SK-N-SH treated with all-trans-retinoic acid at 6 μM for 48 hours (cell line): Measurements from ENCODE around the gene NCAM1.

Experiments used
- ATAC-seq: fragments of 200-7000 bp; cut with Tn5 transposase; 3 replicates; pipeline ENCODE4 v1.9.1; 2020; ENCODE audit warnings: mild to moderate bottlenecking, moderate library complexity
- ARNTL ChIP-seq: fragments of 450-650 bp; formaldehyde crosslinking; IDR thresholded peaks from 2 replicates; pipeline ENCODE4 v1.5.0; 2020; ENCODE audit warnings: low read depth, mild to moderate bottlenecking, moderate library complexity, borderline replicate concordance
- BACH2 ChIP-seq: fragments of 250-450 bp; sonication (Bioruptor Pico); IDR thresholded peaks from 2 replicates; pipeline ENCODE4 v1.9.0; 2021; ENCODE audit warnings: mild to moderate bottlenecking, borderline replicate concordance
- CSDC2 ChIP-seq: fragments of 250-450 bp; sonication (Bioruptor Pico); IDR thresholded peaks from 2 replicates; pipeline ENCODE4 v1.5.0; 2020; ENCODE audit warnings: mild to moderate bottlenecking, moderate library complexity
- CSRNP3 ChIP-seq: fragments of 250-450 bp; sonication (Bioruptor Pico); IDR thresholded peaks from 2 replicates; pipeline ENCODE4 v1.5.1; 2021; ENCODE audit warnings: mild to moderate bottlenecking, moderate library complexity
- ISL1 ChIP-seq: fragments of 250-450 bp; sonication (Bioruptor Pico); IDR thresholded peaks from 2 replicates; pipeline ENCODE4 v2.1.2; 2022; ENCODE audit warnings: mild to moderate bottlenecking, moderate library complexity
- OSR1 ChIP-seq: fragments of 250-450 bp; sonication (Bioruptor Pico); IDR thresholded peaks from 2 replicates; pipeline ENCODE4 v1.8.0; 2022; ENCODE audit warnings: moderate library complexity, mild to moderate bottlenecking, inconsistent platforms
- POU6F1 ChIP-seq: fragments of 250-450 bp; sonication (Bioruptor Pico); IDR thresholded peaks from 2 replicates; pipeline ENCODE4 v1.8.0; 2021; ENCODE audit warnings: low read depth, mild to moderate bottlenecking, moderate library complexity, borderline replicate concordance
- PPARA ChIP-seq: fragments of 250-450 bp; sonication (Bioruptor Pico); IDR thresholded peaks from 2 replicates; pipeline ENCODE4 v1.5.0; 2020; ENCODE audit warnings: mild to moderate bottlenecking, borderline replicate concordance
- SNAI2 ChIP-seq: fragments of 250-450 bp; sonication (Bioruptor Pico); IDR thresholded peaks from 2 replicates; pipeline ENCODE4 v1.5.0; 2020; ENCODE audit warnings: mild to moderate bottlenecking, moderate library complexity
- TOX ChIP-seq: fragments of 250-450 bp; sonication (Bioruptor Pico); IDR thresholded peaks from 2 replicates; pipeline ENCODE4 v1.8.0; 2021; ENCODE audit warnings: mild to moderate bottlenecking, moderate library complexity, borderline replicate concordance
- ZFP3 ChIP-seq: fragments of 250-450 bp; sonication (Bioruptor Pico); IDR thresholded peaks from 2 replicates; pipeline ENCODE4 v1.5.0; 2020; ENCODE audit warnings: mild to moderate bottlenecking, moderate library complexity
- ZNF565 ChIP-seq: fragments of 450-650 bp; formaldehyde crosslinking; conservative IDR thresholded peaks from 2 replicates; pipeline ENCODE4 v1.5.0; 2020; ENCODE audit warnings: low read depth, mild to moderate bottlenecking, moderate library complexity
- ZNF8 ChIP-seq: fragments of 450-650 bp; formaldehyde crosslinking; IDR thresholded peaks from 2 replicates; pipeline ENCODE4 v1.5.0; 2020; ENCODE audit warnings: mild to moderate bottlenecking, moderate library complexity
- TF ChIP-seq, protein P1 (sequence below): fragments of 250-450 bp; sonication (Bioruptor Pico); IDR thresholded peaks from 2 replicates; pipeline ENCODE4 v1.5.0; 2020; ENCODE audit warnings: mild to moderate bottlenecking, moderate library complexity
- TF ChIP-seq, protein P2 (sequence below): fragments of 250-450 bp; sonication (Bioruptor Pico); IDR thresholded peaks from 2 replicates; pipeline ENCODE4 v1.8.0; 2020; ENCODE audit warnings: mild to moderate bottlenecking, moderate library complexity, borderline replicate concordance

The NCAM1 gene

DNA sequence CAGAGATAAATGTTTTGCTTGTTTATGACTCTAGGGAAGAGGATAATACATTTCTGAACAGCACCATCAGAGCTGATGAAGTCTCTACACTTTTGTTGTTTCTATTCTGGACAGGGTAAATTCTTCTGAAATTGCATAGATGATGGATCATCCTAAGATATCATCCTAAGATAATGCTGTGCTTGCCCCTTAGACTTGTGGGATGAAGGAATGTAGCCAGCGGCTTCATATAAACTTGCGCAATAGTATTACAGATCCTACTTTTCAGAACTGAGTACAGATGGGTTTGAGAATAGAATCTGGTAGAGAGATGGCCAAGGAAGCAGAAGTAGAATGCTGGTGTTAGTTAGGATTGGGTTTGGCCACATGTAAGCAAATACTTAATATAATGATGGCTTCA lies 61.0 kb downstream of the NCAM1 start (continued):
- TF ChIP-seq ZFP3 (CRISPR knock-in tag): no peak
- no peak for TF ChIP-seq CSDC2 (CRISPR knock-in tag)
- no peak for TF ChIP-seq ARNTL (CRISPR knock-in tag)
- no peak for TF ChIP-seq ZNF565 (CRISPR knock-in tag)

- TF ChIP-seq ISL1 (CRISPR knock-in tag): no peak
- TF ChIP-seq CSRNP3 (CRISPR knock-in tag): no peak
- TF ChIP-seq, protein P1, sequence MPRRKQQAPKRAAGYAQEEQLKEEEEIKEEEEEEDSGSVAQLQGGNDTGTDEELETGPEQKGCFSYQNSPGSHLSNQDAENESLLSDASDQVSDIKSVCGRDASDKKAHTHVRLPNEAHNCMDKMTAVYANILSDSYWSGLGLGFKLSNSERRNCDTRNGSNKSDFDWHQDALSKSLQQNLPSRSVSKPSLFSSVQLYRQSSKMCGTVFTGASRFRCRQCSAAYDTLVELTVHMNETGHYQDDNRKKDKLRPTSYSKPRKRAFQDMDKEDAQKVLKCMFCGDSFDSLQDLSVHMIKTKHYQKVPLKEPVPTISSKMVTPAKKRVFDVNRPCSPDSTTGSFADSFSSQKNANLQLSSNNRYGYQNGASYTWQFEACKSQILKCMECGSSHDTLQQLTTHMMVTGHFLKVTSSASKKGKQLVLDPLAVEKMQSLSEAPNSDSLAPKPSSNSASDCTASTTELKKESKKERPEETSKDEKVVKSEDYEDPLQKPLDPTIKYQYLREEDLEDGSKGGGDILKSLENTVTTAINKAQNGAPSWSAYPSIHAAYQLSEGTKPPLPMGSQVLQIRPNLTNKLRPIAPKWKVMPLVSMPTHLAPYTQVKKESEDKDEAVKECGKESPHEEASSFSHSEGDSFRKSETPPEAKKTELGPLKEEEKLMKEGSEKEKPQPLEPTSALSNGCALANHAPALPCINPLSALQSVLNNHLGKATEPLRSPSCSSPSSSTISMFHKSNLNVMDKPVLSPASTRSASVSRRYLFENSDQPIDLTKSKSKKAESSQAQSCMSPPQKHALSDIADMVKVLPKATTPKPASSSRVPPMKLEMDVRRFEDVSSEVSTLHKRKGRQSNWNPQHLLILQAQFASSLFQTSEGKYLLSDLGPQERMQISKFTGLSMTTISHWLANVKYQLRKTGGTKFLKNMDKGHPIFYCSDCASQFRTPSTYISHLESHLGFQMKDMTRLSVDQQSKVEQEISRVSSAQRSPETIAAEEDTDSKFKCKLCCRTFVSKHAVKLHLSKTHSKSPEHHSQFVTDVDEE (CRISPR knock-in tag): no peak
- TF ChIP-seq OSR1: no peak
- no peak for TF ChIP-seq ZFP3 (CRISPR knock-in tag)
- no peak for TF ChIP-seq ARNTL (CRISPR knock-in tag)
- TF ChIP-seq, protein P2, sequence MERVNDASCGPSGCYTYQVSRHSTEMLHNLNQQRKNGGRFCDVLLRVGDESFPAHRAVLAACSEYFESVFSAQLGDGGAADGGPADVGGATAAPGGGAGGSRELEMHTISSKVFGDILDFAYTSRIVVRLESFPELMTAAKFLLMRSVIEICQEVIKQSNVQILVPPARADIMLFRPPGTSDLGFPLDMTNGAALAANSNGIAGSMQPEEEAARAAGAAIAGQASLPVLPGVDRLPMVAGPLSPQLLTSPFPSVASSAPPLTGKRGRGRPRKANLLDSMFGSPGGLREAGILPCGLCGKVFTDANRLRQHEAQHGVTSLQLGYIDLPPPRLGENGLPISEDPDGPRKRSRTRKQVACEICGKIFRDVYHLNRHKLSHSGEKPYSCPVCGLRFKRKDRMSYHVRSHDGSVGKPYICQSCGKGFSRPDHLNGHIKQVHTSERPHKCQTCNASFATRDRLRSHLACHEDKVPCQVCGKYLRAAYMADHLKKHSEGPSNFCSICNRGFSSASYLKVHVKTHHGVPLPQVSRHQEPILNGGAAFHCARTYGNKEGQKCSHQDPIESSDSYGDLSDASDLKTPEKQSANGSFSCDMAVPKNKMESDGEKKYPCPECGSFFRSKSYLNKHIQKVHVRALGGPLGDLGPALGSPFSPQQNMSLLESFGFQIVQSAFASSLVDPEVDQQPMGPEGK (CRISPR knock-in tag): no peak
- TF ChIP-seq ZNF8 (CRISPR knock-in tag): no peak
- TF ChIP-seq, all 23 proteins: peak for 0
- no peak for ATAC-seq
Observed at GRCh38 chr11:113023228-113023627, 62.0 kb downstream of the NCAM1 start.

DNA sequence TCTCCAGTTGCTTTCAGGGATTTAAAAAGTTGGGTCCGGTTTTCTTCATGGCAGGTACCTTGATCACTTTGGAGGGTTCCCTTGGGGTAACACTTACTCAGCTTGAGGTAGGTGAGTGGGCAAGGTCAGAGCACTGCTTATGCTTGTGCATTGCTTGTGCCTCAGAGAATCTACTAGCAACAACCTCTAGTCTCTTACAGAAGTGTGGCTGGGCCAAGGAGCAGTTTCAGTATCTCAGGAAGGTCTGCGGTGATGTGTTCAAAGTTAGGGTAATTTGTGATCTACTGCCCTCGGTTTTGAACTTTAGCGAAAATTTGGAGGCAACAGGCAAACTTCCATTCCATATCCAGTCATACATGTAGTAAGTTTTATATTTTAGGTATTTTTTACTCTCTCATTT lies 62.8 kb downstream of the NCAM1 start:
- ATAC-seq: no peak
- TF ChIP-seq PPARA: no peak
- TF ChIP-seq OSR1: no peak
- TF ChIP-seq, protein P1 (CRISPR knock-in tag): no peak
- no peak for TF ChIP-seq CSDC2 (CRISPR knock-in tag)

GRCh38 chr11:113026778-113027177 lies 65.6 kb downstream of the NCAM1 start:
- ATAC-seq: no peak
- TF ChIP-seq ZFP3 (CRISPR knock-in tag): no peak
- no peak for TF ChIP-seq BACH2 (CRISPR knock-in tag)
- TF ChIP-seq POU6F1 (CRISPR knock-in tag): no peak
- no peak for TF ChIP-seq PPARA
- no peak for TF ChIP-seq TOX (CRISPR knock-in tag)
- no peak for TF ChIP-seq SNAI2
- TF ChIP-seq, protein P2 (CRISPR knock-in tag): no peak
- TF ChIP-seq, all 23 proteins: peak for 0
